Transverse colon (tissue), 4 donors: ENCODE data around the gene PSMD4. TPM values are rescaled to one million over a fixed set of nuclear protein-coding genes. Genes with fewer than 3 reads are reported as not detected.

Experiments
- DNase-seq: peaks from one replicate; pipeline ENCODE4 v3.0.0-alpha.2; 2019
- H3K27ac ChIP-seq, 4 donors: fragments of 200-600 bp; sonication (generic); 2 replicates each; pipeline ENCODE4 v1.5.1; 2016 to 2018; ENCODE audit warnings: inconsistent platforms in 4 of 4
- H3K27me3 ChIP-seq: fragments of 200-600 bp; sonication (generic); 2 replicates; pipeline ENCODE4 v1.5.1; 2017; ENCODE audit warnings: inconsistent platforms
- H3K36me3 ChIP-seq, 4 donors: fragments of 200-600 bp; sonication (generic); 2 replicates each; pipeline ENCODE4 v1.5.1; 2017 to 2019; ENCODE audit warnings: inconsistent platforms in 4 of 4
- H3K4me1 ChIP-seq, 4 donors: fragments of 200-600 bp; sonication (generic); 2 replicates each; pipeline ENCODE4 v1.5.1; 2017 to 2020; ENCODE audit warnings: inconsistent platforms in 4 of 4
- H3K4me3 ChIP-seq, 4 donors: fragments of 200-600 bp; sonication (generic); 1 replicate in 1 of 4; 2 replicates in 3 of 4; pipeline versions ENCODE4 v1.5.1 to v1.6.1; 2017 to 2019; ENCODE audit warnings: inconsistent platforms in 4 of 4
- H3K9me3 ChIP-seq, 2 donors: fragments of 200-600 bp; sonication (generic); 2 replicates each; pipeline ENCODE4 v1.5.1; 2017 to 2019; ENCODE audit warnings: inconsistent platforms in 2 of 2
- CTCF ChIP-seq, 5 experiments: fragments of 200-600 bp in 3 of 5; fragments of 450-650 bp in 2 of 5; sonication (generic) in 3 of 5; IDR thresholded peaks; 1 replicate in 2 of 5; 2 replicates in 3 of 5; pipeline ENCODE4 v1.5.1; 2016 to 2017; ENCODE audit warnings: antibody characterized with exemption in 5 of 5, inconsistent platforms in 3 of 5, mild to moderate bottlenecking in 2 of 5, moderate library complexity in 1 of 5
- EP300 ChIP-seq: sonication (generic); formaldehyde crosslinking; IDR thresholded peaks from one replicate; pipeline ENCODE4 v1.6.1; 2017; ENCODE audit warnings: antibody characterized with exemption, low read depth
- POLR2A ChIP-seq: fragments of 450-650 bp; IDR thresholded peaks from one replicate; pipeline ENCODE4 v1.6.1; 2016; ENCODE audit warnings: antibody characterized with exemption, mild to moderate bottlenecking, moderate library complexity
- POLR2AphosphoS5 ChIP-seq, 3 donors: sonication (generic); formaldehyde crosslinking; IDR thresholded peaks; one replicate each; pipeline ENCODE4 v1.6.1; 2016; ENCODE audit warnings: antibody characterized with exemption in 3 of 3
- WGBS, 2 donors: methylation state at CpG; one replicate each; pipeline ENCODE4 v1.1.5; 2018; ENCODE audit warnings: low coverage in 1 of 2; 5-methylcytosine and 5-hydroxymethylcytosine counted together
- in situ Hi-C, 4 donors: fragments of 200-750 bp; cut with MboI; loops; one replicate each; pipeline versions ENCODE4 v1.15.0 to v1.15.1; 2017; ENCODE audit warnings: low sequenced_read_pairs in 3 of 4, low pct_ligation_motif_present in 1 of 4, low pct_unique_long_range_greater_than_20kb in 1 of 4
- intact Hi-C: fragments of 100-400 bp; cut with DNase I; formaldehyde crosslinking; loops from one replicate; pipeline ENCODE4 v1.15.1; 2023; ENCODE audit warnings: low total_unique reads
- total RNA-seq, 4 donors: library from RNA; depleted of rRNA; stranded (reverse); fragments of >200 nt; gene quantifications; one replicate each; pipeline ENCODE4 v1.1.0, GENCODE V29; 2016

Gene PSMD4
- total RNA-seq, 4 donors from 2014 or later: 41.9 to 111 (median 79.5) TPM

GRCh38 chr1:151286619-151287340 is 32.2 kb downstream of the PSMD4 start:
- Histone ChIP-seq H3K27ac (no peak overlapping the region), H3K4me1 (peaks cover 5 to 17% (median 16%) of the 10 kb centered on the region in 4 donors), H3K9me3 (no peaks in the 10 kb centered on the region), H3K27me3 (no peaks in the 10 kb centered on the region), H3K36me3 (peaks cover 0 to 33% (median 15%) of the 10 kb centered on the region in 4 donors), H3K4me3 (no peak overlapping the region)
- no peak for DNase-seq
- 83 to 91% methylated on average over 3 to 8 of the region's 10 CpGs for WGBS, 2 donors
- in situ Hi-C loops (no loop called here), intact Hi-C loops (no loop called here)
- TF ChIP-seq POLR2A: no peak
- no peak for TF ChIP-seq EP300
- no peak for TF ChIP-seq CTCF (IDR thresholded peaks at IDR 0.05)
- no peak for TF ChIP-seq POLR2AphosphoS5 (IDR thresholded peaks at IDR 0.05)

GRCh38 chr1:151287341-151287699 is 32.8 kb downstream of the PSMD4 start:
- Histone ChIP-seq H3K4me3 (no peak overlapping the region), H3K27ac (no peak overlapping the region), H3K36me3 (peaks cover 0 to 37% (median 15%) of the 10 kb centered on the region in 4 donors), H3K4me1 (peaks cover 5 to 17% (median 16%) of the 10 kb centered on the region in 4 donors), H3K9me3 (no peaks in the 10 kb centered on the region), H3K27me3 (no peaks in the 10 kb centered on the region)
- TF ChIP-seq EP300: no peak
- TF ChIP-seq POLR2AphosphoS5 (IDR thresholded peaks at IDR 0.05): no peak
- TF ChIP-seq POLR2A: no peak
- no peak for TF ChIP-seq CTCF (IDR thresholded peaks at IDR 0.05)
- in situ Hi-C loops (no loop called here), intact Hi-C loops (no loop called here)
- DNase-seq: no peak
- 93% methylated on average over 4 of the region's 7 CpGs; no CpG with 5 or more reads in 1 of the 2 donors for WGBS, 2 donors

GRCh38 chr1:151287767-151288500 is 33.4 kb downstream of the PSMD4 start:
- H3K36me3 ChIP-seq: peaks cover 0 to 42% (median 15%) of the 10 kb centered on the region in 4 donors
- no peaks in the 10 kb centered on the region for H3K9me3 ChIP-seq
- in situ Hi-C loops: no loop called here
- WGBS, 2 donors: 93% methylated on average over 11 of the region's 22 CpGs; no CpG with 5 or more reads in 1 of the 2 donors
- TF ChIP-seq POLR2A (no peak), CTCF (IDR thresholded peaks at IDR 0.05) (no peak), POLR2AphosphoS5 (IDR thresholded peaks at IDR 0.05) (no peak), EP300 (no peak)
- peaks cover 5 to 16% (median 15%) of the 10 kb centered on the region in 4 donors for H3K4me1 ChIP-seq
- DNase-seq: no peak
- H3K27me3 ChIP-seq: no peaks in the 10 kb centered on the region
- no peak overlapping the region for H3K4me3 ChIP-seq
- intact Hi-C loops: no loop called here
- no peak overlapping the region for H3K27ac ChIP-seq

- no peak for TF ChIP-seq CTCF (IDR thresholded peaks at IDR 0.05)
- H3K36me3 ChIP-seq: peaks cover 0 to 47% (median 15%) of the 10 kb centered on the region in 4 donors
- H3K4me1 ChIP-seq: peaks cover 5 to 10% (median 9%) of the 10 kb centered on the region in 4 donors
- H3K27me3 ChIP-seq: no peaks in the 10 kb centered on the region
- WGBS, 2 donors: 94% methylated on average over 14 of the region's 14 CpGs; no CpG with 5 or more reads in 1 of the 2 donors
- in situ Hi-C loops (no loop called here), intact Hi-C loops (no loop called here)
- H3K9me3 ChIP-seq: no peaks in the 10 kb centered on the region
- no peak overlapping the region for H3K27ac ChIP-seq
- DNase-seq: no peak
- no peak overlapping the region for H3K4me3 ChIP-seq
Measured at GRCh38 chr1:151288502-151288901, 34.0 kb downstream of the PSMD4 start.
